ENCODE measurements around the gene COPS7A.

COPS7A gene

GRCh38 chr12:6684609-6685008, 39.2 kb upstream of the COPS7A start:
- ChIA-PET POLR2A (interaction anchor here (0.9 to 1.0 kb wide), 2 partner anchors 17 to 151 kb away, joined by 3 to 4 read pairs; partner anchors contain the start of gene GAPDH), CTCF (interaction anchor here (0.6 to 2.3 kb wide), 30 partner anchors 10 to 706 kb away, joined by 3 to 27 read pairs (median 4); partner anchors contain the start of gene COPS7A)
- Histone ChIP-seq H3K4me1 (ENCODE audit: control insufficient read depth, insufficient read depth, low read length) (peaks cover 10% of the 10 kb centered on the region), H3K27ac (ENCODE audit: extremely low read depth, low read depth, low read length) (no peak overlapping the region), H3K4me3 (ENCODE audit: low read depth, low read length) (no peak overlapping the region), H3K36me3 (ENCODE audit: control insufficient read depth in 2 of 2, insufficient read depth in 1 of 2, low read length in 2 of 2) (peaks cover 40 to 46% of the 10 kb centered on the region in 2 experiments), H3K9me3 (ENCODE audit: control insufficient read depth, insufficient read depth, low read depth, low read length) (no peaks in the 10 kb centered on the region)
- TF ChIP-seq PRDM10 (tag by site-specific recombination; IDR thresholded peaks at IDR 0.05): no peak
- TF ChIP-seq ZNF449 (tag by site-specific recombination; IDR thresholded peaks at IDR 0.05): no peak
- TF ChIP-seq ZNF292 (tag by site-specific recombination; IDR thresholded peaks at IDR 0.05; ENCODE audit: borderline replicate concordance, low read depth): no peak
- TF ChIP-seq ATF2 (tag by site-specific recombination; IDR thresholded peaks at IDR 0.05; ENCODE audit: low read depth): no peak
- TF ChIP-seq ZNF10 (tag by site-specific recombination; IDR thresholded peaks at IDR 0.05): peak; percentile 67; the same call in 1 of the 2 replicates
- TF ChIP-seq ZNF488 (tag by site-specific recombination; IDR thresholded peaks at IDR 0.05): no peak
- no peak for TF ChIP-seq ZNF175 (tag by site-specific recombination; IDR thresholded peaks at IDR 0.05)
- TF ChIP-seq ZNF791 (tag by site-specific recombination; IDR thresholded peaks at IDR 0.05): no peak
- no peak for TF ChIP-seq ZNF26 (tag by site-specific recombination; IDR thresholded peaks at IDR 0.05)
- TF ChIP-seq REPIN1 (tag by site-specific recombination; IDR thresholded peaks at IDR 0.05; ENCODE audit: low read depth): no peak
- no peak for TF ChIP-seq YY1 (tag by site-specific recombination; IDR thresholded peaks at IDR 0.05)
- no peak for TF ChIP-seq ZNF624 (tag by site-specific recombination; IDR thresholded peaks at IDR 0.05)
- no peak for TF ChIP-seq ZNF837 (tag by site-specific recombination; IDR thresholded peaks at IDR 0.05)
- peak; percentile 41; the same call in 1 of the 2 replicates for TF ChIP-seq ZBTB17 (tag by site-specific recombination; IDR thresholded peaks at IDR 0.05)
- TF ChIP-seq OSR2 (tag by site-specific recombination; IDR thresholded peaks at IDR 0.05): peak; percentile 37; the same call in 1 of the 2 replicates
- no peak for TF ChIP-seq ZNF426 (tag by site-specific recombination; IDR thresholded peaks at IDR 0.05)
- TF ChIP-seq ZNF654 (tag by site-specific recombination; IDR thresholded peaks at IDR 0.05; ENCODE audit: low read depth): peak; percentile 48
- TF ChIP-seq ZNF513 (tag by site-specific recombination; IDR thresholded peaks at IDR 0.05): peak; percentile 58; the same call in 1 of the 2 replicates
